Measurements from ENCODE around the gene ULBP1. TPM values are rescaled to one million over a fixed set of nuclear protein-coding genes. Genes with fewer than 3 reads are reported as not detected.
"Not testable (repeated sequence)": the region's sequence is repeated elsewhere in the genome, so short reads cannot be mapped to it uniquely, and the experiment has no call there.

The ULBP1 gene
- total RNA-seq, 1 experiment from 2014 or later: 0.36 TPM

GRCh38 chr6:149974825-149975224 is 11.1 kb downstream of the ULBP1 start:
- DNase-seq (ENCODE audit: low read depth): no peak

DNA sequence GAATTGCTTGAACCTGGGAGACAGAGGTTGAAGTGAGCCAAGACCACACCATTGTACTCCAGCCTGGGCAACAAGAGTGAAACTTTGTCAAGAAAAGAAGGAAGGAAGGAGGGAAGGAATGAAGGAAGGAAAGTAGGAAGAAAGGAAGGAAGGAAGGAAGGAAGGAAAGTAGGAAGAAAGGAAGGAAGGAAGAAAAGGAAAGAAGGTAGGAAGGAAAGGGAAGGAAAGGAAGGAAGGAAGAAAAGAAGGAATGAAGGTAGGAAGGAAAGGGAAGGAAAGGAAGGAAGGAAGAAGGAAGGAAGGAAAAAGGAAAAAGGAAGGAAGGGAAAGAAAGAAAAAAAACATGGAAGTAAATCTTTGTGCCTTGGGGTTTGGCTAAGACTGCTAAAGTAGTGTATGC is 11.7 kb downstream of the ULBP1 start:
- DNase-seq (ENCODE audit: low read depth): no peak

GRCh38 chr6:149977221-149977620 is 13.5 kb downstream of the ULBP1 start:
- DNase-seq (ENCODE audit: low read depth): no peak

DNA sequence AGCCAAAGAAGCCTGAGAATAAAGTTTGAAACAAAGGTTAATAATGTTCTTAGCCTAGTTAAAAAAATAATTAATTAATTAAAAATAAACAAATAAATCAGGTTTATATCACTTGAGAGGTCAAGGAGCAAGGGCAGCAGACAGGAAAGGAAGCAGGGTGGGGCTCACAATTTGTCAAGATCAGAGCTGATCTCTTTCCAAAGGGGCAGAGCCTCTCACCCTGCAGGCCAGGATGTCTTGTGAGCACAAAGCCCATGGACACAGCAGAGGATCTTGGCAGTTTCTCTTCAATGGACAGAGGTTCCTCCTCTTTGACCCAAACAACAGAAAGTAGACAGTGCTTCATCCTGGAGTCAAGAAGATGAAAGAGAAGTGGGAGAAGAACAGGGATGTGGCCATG is 14.9 kb downstream of the ULBP1 start:
- DNase-seq (ENCODE audit: low read depth): no peak

GRCh38 chr6:149979293-149979692 is 15.6 kb downstream of the ULBP1 start:
- no peak for DNase-seq (ENCODE audit: low read depth)

GRCh38 chr6:149983145-149983544 is 19.4 kb downstream of the ULBP1 start:
- DNase-seq (ENCODE audit: low read depth): no peak

DNA sequence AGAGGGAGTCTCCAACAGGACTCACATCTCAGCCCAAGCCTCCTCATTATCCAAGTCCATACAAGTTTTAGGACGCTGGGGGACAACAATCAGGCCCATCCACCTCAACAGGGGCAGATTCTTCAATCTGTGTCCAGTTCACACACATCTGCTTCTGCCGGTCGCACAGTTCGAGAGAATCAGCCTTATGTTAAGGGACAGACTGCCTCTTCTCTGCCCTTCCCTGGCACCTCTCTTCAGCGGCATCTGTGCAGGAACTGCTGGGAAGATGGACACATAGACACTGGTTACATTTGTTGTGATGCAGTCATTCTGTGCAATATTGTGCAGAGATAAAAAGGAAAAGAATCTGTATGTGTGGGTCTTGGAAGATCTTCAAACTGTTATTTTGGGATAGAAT is 21.0 kb downstream of the ULBP1 start:
- no peak for DNase-seq (ENCODE audit: low read depth)

DNA sequence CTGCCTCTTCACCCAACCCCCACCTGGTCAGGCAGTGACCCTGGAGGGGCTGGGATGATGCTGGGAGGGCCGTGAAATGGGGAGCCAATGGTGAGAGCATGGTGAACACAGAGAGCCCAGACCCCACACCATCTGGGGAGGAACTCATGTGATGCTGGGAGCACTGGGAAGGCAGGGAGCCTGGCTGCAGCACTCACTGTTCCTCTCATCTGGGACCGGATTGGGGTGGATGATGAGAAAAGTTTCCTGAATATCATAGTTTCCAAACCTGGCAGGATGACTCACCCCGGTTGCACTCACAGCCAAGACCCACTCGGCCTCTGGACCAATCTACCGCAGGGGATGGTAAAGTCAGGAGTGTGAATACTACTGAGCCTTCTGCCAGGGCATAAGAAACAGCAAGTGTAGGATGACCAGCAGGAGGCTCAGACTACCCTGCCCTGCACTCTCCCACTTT is 21.8 kb downstream of the ULBP1 start:
- peak; percentile 40 for DNase-seq (ENCODE audit: low read depth)

- DNase-seq (ENCODE audit: low read depth): no peak
Observed at GRCh38 chr6:149987602-149988107, 23.9 kb downstream of the ULBP1 start.

GRCh38 chr6:149988550-149989346 is 25.0 kb downstream of the ULBP1 start:
- DNase-seq (ENCODE audit: low read depth): no peak

- DNase-seq (ENCODE audit: low read depth): no peak
Observed at GRCh38 chr6:149990212-149990660, 26.5 kb downstream of the ULBP1 start.

- DNase-seq (ENCODE audit: low read depth): peak; percentile 13
Observed at GRCh38 chr6:149990661-149991471, 27.1 kb downstream of the ULBP1 start.

DNA sequence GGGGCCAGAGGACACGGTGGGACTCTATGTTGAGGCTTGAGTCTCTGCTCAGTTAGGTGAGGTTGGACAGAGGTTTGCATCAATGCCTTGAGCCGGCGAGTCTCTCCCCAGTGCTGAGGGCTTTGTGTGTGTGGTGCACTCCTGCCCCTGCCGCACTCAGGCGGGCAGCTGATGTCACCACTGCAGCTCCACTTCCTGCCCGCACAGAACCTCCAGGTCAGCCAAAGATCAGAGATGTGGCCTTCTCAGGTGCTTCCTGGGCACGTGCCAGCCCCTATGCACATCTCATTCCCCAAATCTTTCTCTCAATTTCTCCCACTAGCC is 27.7 kb downstream of the ULBP1 start:
- not testable (repeated sequence) for DNase-seq (ENCODE audit: low read depth)

DNA sequence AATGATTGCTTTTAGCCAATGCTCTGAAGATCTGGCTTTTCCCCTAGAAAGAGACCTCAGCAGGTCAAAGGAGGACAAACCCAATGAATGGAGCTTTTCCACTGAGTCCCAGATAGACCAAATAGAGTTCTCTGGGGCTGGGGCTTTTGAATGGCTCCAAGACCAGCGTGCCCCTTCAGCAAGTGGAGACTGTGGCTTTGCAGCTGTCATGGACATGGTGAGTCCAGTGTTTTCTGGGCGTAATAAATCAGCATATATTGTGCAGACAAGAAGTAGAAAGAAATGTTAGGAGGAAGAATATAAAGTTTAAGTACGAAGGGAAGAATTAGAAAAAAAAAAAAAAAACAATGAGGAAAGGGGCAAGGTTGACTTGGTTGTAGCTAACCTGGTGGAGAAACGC is 28.1 kb downstream of the ULBP1 start:
- no peak for DNase-seq (ENCODE audit: low read depth)

DNA sequence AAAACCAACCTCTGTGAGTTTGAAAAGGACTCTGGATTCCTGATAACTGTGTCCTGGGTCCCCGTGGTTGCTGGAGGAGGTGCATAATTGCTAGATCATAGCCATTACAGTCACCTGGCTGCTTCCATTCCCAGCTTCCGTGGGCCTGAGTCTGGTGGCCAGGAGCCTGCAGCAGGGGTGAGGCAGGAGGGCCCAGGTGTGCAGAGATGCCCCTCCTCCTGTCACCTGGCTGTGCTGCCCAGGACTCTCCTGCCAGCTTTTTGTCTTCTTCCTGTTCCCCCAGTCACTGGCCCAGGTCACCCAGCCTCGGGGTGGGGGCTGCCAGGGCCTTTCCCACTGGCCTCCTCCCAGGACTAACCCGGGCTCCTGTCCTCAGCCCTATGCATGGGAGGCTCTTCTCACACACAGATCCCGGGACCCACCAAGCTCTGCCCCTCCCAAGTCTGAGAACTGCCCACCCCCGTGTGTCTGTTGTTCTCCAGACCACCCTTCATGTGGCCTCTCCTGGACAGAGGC is 31.6 kb downstream of the ULBP1 start:
- no peak for DNase-seq (ENCODE audit: low read depth)

DNA sequence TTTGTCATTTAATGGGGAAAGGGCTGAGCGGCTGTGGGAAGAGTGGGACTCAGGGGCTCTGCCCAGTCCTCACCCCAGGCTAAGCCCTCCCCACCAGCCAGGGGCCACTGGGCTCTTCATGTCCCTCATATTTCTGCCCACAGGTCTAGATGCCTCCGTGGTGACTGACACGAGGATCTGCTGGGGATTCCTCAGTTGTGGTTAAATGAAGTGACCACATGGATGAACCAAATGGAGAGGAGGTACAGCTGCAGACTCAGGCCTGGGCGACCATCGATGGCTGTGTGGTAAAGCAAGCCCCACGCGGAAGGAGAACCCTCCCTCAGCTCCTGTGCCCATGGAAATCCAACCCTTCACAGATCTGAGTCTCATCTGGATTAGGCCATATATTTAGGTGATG is 32.2 kb downstream of the ULBP1 start:
- peak; percentile 29 for DNase-seq (ENCODE audit: low read depth)

DNA sequence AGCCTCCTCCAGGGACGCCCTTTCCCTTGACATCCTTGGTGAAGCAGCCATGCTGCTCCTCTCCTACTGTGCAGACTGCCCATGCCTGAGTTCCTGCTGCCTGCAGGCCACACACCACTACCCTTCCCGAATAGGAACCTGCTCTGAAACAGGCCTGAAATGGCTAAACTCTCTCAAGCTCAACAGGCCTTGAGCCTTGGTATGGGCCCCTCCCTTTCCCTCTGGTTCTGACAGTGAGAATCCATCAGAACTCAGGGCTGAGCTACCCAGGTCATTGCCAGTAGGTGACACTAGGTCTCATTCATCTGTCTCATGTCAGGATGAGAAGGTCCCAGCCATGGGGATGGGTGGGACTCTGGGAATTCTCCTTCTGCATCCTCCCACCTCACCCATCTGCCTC is 35.9 kb downstream of the ULBP1 start:
- no peak for DNase-seq (ENCODE audit: low read depth)

- no peak for DNase-seq (ENCODE audit: low read depth)
Observed at GRCh38 chr6:150001295-150002008, 37.7 kb downstream of the ULBP1 start.

DNA sequence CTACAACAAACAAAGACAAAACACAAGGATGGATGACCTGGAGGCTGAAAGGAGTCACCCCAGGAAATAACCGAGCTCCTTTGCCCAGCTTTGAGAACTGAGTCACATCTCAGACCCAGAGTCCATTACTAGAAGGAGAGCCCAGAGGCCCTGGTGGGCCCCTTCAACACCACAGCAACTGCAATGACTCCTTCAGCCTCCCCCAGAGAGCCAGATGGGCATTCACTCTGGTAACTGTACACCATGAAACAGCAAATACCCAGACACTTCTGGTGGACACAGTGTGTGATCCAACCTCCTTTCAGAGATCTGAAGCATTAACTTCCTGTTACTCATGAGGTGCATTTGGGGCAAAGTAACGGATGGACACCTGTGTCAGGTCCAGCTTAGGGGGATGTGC is 39.0 kb downstream of the ULBP1 start:
- DNase-seq (ENCODE audit: low read depth): no peak

DNA sequence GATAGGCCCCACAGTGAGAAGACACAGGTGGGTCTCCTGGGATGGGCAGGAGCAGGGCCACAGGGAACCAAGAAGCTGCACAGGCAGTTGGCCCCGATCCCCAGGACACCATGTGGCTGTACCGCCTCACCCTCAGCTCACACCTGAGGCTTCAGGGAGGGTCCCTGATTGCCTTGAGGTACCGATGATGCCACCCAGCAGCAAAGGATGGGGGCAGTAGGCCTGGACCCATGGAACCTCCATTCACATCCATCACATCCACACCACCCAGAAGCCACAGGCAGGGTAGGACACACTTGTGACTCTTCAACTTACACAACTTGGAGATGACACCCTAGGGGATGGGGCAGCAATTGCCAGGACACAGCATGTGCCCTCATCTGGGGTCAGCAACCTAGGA is 39.9 kb downstream of the ULBP1 start:
- DNase-seq (ENCODE audit: low read depth): not testable (repeated sequence)

DNA sequence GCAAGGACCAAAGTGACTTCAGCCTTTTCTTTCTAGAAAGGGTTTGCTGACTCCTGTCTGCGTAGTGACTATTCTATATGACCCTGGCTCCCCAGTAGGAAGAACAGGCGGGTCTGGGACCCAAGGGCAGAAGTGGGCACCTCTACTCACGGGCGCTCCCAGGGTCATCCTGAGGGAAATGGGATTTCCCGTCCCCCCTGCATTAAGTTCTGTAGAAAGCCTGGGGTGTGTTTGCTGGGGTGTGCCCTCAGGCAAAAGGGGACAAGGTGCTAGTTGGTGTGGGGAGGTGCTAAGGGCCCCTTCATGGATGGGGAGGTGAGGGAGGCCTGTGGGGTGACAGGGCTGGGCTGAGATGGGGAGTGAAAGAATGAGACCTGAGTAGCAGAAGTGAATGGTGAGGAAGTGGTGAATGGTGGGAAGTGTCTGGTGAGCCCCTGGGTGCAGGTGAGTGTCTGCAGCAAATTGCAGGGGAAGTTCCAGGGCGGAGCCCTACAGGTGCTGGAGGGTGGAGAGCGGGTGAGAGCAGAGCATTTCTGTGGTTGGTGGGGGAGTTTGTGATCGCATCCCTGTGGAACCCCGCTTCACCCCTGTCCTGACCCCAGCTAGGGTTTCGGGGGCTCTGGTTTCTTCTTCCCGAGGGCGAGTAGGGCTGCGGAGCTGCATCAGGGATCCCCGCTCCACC is 40.5 kb downstream of the ULBP1 start:
- no peak for DNase-seq (ENCODE audit: low read depth)
